GM06990 (cell line): Measurements from ENCODE around the gene ALPK3.

Source experiments
- DNase-seq: peaks from one replicate; pipeline ENCODE4 v3.0.0-alpha.2; 2011; ENCODE audit not compliant: insufficient read length; ENCODE audit errors: extremely low read depth
- H3K27me3 ChIP-seq: replicated peaks from 2 replicates; pipeline ENCODE4 v1.6.0; 2011; ENCODE audit warnings: low read length; ENCODE audit not compliant: control insufficient read depth, insufficient read depth
- H3K36me3 ChIP-seq: 2 replicates; pipeline ENCODE4 v1.5.1; 2011; ENCODE audit warnings: low read length; ENCODE audit not compliant: control insufficient read depth, insufficient read depth
- H3K4me3 ChIP-seq: replicated peaks from 2 replicates; pipeline ENCODE4 v1.5.1; 2011; ENCODE audit warnings: low read depth, mild to moderate bottlenecking, control low read depth, low read length
- CTCF ChIP-seq: IDR thresholded peaks from 2 replicates; pipeline ENCODE4 v1.5.1; 2011; ENCODE audit warnings: low read length, control low read depth, mild to moderate bottlenecking, inconsistent platforms; ENCODE audit not compliant: insufficient read depth, poor library complexity, severe bottlenecking

The ALPK3 gene

GRCh38 chr15:84785053-84785452 is 32.1 kb upstream of the ALPK3 start:
- Histone ChIP-seq H3K36me3 (peaks cover 26% of the 10 kb centered on the region), H3K4me3 (no peak overlapping the region), H3K27me3 (no peaks in the 10 kb centered on the region)
- no peak for DNase-seq
- no peak for TF ChIP-seq CTCF

GRCh38 chr15:84788500-84788899 is 28.7 kb upstream of the ALPK3 start:
- peaks cover 31% of the 10 kb centered on the region for H3K36me3 ChIP-seq
- H3K4me3 ChIP-seq = no peak overlapping the region
- H3K27me3 ChIP-seq = no peaks in the 10 kb centered on the region
- no peak for TF ChIP-seq CTCF
- DNase-seq = no peak

- no peaks in the 10 kb centered on the region for H3K27me3 ChIP-seq
- no peak for DNase-seq
- no peak overlapping the region for H3K4me3 ChIP-seq
- no peak for TF ChIP-seq CTCF
- H3K36me3 ChIP-seq = peaks cover 18% of the 10 kb centered on the region
Measured at GRCh38 chr15:84789762-84790161, 27.4 kb upstream of the ALPK3 start.

GRCh38 chr15:84790676-84791075 is 26.5 kb upstream of the ALPK3 start:
- Histone ChIP-seq H3K36me3 (peaks cover 16% of the 10 kb centered on the region), H3K4me3 (no peak overlapping the region), H3K27me3 (no peaks in the 10 kb centered on the region)
- no peak for DNase-seq
- TF ChIP-seq CTCF = no peak

- DNase-seq = no peak
Measured at GRCh38 chr15:84791763-84792162, 25.4 kb upstream of the ALPK3 start.

More at GRCh38 chr15:84791763-84792162, 25.4 kb upstream of the ALPK3 start:
- no peak overlapping the region for H3K4me3 ChIP-seq
- H3K27me3 ChIP-seq = no peaks in the 10 kb centered on the region
- peaks cover 16% of the 10 kb centered on the region for H3K36me3 ChIP-seq
- TF ChIP-seq CTCF = no peak
